NCI-H1694 (cell line): ENCODE measurements around the gene CBLB.

Experiments used
- DNase-seq: peaks from one replicate; lab custom pipeline; 2025; lab: John Stamatoyannopoulos, UW

Gene CBLB

GRCh38 chr3:105868742-105869530, at the start of gene CBLB:
Gene CBLB (minus strand): TSS chr3:105869012. CDS start chr3:105867577, 1,435 bp downstream.
- DNase-seq, result peak; percentile 94

DNA sequence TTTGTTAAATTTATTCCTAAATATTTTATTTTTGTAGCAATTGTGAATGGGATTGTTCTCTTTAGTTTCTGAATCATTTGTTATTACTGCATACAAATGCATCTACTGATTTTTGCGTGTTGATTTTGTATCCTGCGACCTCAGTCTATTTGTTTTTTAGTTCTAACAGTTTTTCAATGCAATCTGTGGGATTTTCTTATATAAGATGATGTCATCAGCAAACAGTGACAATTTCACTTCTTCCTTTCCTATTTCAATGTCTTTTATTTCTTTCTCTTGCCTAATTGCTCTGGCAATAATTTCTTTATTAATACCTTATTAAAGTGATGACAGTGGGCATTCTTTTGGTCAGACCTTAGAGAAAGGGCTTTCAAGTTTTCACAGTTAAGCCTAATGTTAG, 48.0 kb upstream of the CBLB start:
- no peak for DNase-seq

GRCh38 chr3:105915524-105915923, 46.7 kb upstream of the CBLB start:
- no peak for DNase-seq

DNA sequence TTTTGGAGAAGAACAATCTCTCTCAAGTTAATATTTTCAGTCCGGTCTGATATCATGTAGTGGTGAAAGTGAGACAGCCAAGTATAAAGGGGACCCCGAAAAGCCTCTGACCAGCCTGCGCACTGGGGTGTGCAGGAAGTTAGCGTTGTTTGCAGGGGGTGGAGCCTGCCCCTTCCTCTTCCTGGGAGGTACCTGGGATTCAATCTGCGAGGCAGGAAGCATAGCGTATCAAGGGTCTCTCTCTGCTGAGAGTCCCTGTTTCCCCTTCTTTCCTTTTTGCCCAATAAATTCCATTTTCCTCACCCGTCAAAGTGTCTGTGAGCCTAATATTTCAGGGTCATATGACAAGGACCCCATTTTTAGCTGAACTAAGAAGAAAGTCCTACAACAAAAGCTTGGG, 44.8 kb upstream of the CBLB start:
- no peak for DNase-seq

DNA sequence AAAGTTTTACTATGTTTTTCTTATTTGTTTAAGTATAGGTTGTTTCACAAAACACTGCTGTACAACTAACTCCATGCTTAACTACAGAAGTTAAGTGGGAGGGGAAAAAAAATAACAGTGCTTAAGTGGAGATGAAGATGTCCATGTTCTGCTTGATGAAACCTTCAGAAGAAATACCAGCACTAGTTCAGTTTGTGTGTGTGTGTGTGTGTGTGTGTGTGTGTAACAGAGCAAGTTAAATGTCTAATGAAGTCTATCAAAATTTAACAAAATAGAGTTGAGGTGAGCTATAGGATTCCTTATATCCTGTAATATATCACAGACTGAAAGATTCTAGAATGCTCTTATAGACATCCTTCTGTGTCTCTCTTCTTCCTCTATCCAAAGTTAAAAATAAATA, 44.1 kb upstream of the CBLB start:
- DNase-seq, result no peak

GRCh38 chr3:105911496-105911895, 42.7 kb upstream of the CBLB start:
- no peak for DNase-seq

GRCh38 chr3:105907777-105908176, 39.0 kb upstream of the CBLB start:
- no peak for DNase-seq

DNA sequence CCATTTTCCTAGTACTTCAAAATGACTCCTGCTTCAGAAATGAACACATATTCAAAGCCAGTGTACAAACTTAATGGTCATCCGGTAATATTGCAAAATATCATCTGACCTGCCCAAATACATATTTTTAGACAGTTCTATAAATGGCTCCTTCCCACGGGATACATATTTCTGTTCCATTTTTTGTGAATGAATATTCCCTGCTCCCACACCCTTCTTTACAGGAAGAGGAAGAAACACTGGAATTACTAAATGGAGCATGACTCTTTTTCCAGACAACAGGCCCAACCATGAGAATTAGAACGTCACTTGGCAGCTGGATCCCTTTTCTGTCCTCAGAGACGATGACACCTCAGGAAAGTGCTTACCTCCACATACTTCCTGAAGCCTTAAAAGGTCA, 38.0 kb upstream of the CBLB start:
- DNase-seq, result no peak

- DNase-seq, result no peak
Observed at GRCh38 chr3:105906345-105906744, 37.5 kb upstream of the CBLB start.

DNA sequence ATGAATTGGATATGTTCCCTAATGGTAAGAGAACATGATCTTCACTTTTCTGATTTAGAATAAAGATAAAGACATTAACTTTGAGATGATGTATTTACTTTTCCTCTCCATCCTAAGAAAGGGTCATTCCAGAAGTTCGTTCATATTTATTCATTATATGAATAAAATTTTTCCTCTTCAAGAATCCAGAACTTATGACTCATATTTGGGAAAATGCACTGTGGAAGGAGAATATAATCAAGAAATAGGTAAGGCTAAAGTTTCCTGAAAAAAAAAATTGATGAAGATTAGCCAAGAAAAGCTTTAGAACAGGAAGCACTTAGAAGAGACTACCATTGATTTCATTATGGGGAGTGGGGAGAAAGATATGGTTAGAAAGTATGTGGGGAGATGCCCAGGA, 36.5 kb upstream of the CBLB start:
- DNase-seq, result no peak

DNA sequence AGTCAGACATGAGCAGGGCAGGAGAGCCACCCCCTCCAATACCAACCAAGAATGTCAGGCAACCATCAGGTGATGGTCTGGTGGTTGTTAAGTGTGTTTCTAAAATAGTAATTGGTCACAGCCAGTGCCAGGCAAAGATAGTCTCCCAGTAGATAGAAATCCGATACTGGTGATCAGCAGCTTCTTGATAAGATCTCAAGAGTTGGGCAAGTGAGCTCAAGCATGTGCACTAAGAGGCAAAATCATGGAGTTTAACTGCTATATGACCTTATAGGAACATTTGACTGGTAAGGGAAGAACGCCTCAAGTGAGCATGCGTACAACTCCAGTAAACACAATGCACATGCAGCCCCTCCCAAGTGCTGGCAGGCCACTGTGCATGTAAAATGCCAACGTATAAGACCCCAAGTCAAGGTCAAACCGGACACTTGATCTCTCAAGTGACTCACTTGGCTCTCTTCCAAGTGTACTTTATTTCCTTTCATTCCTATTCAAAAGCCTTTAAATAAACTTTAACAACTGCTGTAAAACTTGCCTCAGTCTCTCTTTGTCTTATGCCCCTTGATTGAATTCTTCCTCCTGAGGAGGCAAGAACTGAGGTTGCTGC, 36.0 kb upstream of the CBLB start:
- no peak for DNase-seq

- DNase-seq, result no peak
Observed at GRCh38 chr3:105904251-105904650, 35.4 kb upstream of the CBLB start.

DNA sequence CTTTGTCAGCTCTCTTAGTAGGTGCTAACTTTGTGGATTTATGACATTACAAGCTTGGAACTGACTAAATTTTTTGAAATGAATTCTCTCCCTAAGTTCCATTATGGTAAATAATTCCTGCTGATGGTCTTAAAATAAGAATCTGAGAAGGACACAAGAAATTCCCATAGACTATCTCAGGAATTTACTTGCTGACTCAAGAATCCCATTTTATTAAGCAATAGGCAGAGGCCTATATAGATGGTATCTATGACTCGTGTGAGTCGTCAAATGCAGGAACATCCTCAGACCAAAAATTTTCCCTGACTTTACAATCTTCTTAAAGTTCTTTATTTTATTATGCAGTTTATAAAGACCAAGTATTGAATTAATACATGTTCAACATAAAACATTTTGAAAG, 30.7 kb upstream of the CBLB start:
- DNase-seq, result no peak

- DNase-seq, result no peak
Observed at GRCh38 chr3:105891101-105891500, 22.3 kb upstream of the CBLB start.

DNA sequence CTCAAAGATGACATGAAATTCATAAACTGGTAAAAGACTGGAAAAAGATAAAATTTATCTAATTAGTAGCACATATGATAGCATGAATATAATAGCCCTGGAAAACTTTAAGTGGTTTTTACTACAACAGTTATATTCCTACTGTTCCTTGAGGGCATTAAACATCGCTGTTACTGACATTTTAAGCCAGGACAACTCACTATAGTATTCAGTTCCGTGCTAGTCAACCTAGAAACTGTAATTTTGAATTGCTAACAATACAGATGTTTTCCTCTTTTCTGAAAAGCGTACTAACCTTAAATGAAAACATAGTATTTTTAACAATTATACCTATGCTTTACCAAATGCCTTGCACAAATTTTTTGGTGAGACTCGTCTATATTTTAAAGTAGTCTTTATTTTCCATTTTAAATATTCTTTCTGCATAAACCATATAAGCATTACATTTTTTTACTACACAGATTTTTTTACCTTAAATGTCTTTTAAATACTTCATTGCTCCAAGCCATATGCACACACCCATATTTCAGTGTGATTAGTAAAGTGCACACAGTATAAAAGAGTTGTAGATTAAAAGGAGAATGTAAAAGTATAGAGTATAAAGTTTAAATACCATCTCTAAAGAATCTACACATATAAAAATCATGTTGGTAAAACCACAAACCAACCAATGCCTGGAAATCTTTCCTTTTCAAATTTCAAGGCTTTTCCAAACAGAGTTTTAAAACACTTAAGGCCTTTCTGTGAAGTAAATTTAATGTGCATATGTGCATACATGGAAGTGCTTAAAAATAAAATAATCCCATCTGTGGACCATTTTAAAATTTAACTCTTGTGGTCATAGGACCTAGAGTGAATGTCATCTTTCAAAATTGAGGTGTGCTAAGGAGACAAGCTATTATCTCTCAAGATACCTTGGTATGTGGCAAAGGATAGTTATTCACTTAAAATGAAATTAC, 20.1 kb upstream of the CBLB start:
- no peak for DNase-seq

- no peak for DNase-seq
Observed at GRCh38 chr3:105885256-105885655, 16.4 kb upstream of the CBLB start.

DNA sequence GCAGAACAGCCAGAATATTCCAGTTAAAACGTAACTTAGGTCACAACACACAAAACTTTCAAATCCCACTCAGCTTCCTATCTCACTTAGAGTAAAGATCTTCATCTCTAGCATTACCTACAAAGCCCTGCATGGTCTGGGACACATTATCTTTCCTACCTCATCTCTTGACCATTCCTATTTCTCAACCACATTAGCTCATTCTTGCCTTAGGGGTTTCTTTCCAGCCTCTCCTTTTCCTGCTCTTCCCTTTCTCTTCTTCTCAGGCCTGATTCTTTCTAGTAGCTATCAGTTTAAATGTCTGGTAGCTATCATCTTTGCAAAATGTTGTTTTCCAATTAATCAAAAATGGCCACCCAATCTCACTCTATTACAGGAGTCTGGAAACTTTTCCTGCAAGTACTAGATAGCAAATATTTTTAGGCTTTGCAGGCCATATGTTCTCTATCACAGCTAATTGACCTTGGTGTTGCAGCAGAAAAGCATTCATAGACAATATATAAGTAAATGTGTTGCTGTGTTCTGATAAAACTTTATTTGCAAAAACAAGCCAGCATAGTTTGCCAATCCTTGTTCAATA, 15.1 kb upstream of the CBLB start:
- no peak for DNase-seq

- no peak for DNase-seq
Observed at GRCh38 chr3:105880681-105881290, 12.0 kb upstream of the CBLB start.

DNA sequence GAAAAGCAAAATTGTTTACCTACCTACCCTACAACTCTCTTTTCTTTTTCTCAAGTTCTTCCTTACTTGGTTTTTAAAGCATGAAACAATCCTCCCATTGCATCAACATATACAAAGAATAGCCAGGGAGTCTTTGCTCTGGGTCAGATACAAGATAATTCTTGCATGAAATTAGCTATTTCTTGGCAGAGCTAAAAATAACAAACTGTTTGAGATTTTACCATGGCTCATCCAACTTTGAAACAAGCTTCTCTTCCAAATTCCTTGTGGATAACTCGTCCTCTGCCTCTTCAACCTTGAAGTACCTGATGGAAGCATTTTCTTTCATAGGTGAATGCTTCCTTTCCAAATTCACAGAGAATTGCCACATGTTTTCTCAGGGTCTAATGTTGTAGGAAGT, 9.2 kb upstream of the CBLB start:
- no peak for DNase-seq

- DNase-seq, result no peak
Observed at GRCh38 chr3:105877336-105877910, 8.6 kb upstream of the CBLB start.

GRCh38 chr3:105876780-105877327, 8.0 kb upstream of the CBLB start:
- no peak for DNase-seq
